Ishikawa (cell line): ENCODE data around the gene RPTOR.

Source experiments
- CEBPB ChIP-seq: IDR thresholded peaks from 2 replicates; pipeline ENCODE4 v1.6.1; 2012
- CREB1 ChIP-seq: IDR thresholded peaks from 2 replicates; pipeline ENCODE4 v1.6.1; 2012; ENCODE audit warnings: low read depth
- EGR1 ChIP-seq: IDR thresholded peaks from 2 replicates; pipeline ENCODE4 v1.6.1; 2012
- EP300 ChIP-seq: IDR thresholded peaks from 2 replicates; pipeline ENCODE4 v1.6.1; 2012; ENCODE audit warnings: borderline replicate concordance
- MAX ChIP-seq: IDR thresholded peaks from 2 replicates; pipeline ENCODE4 v1.6.1; 2012
- NFIC ChIP-seq: IDR thresholded peaks from 2 replicates; pipeline ENCODE4 v1.6.1; 2012
- RAD21 ChIP-seq: IDR thresholded peaks from 2 replicates; pipeline ENCODE4 v1.6.1; 2012; ENCODE audit warnings: low read depth
- REST ChIP-seq: IDR thresholded peaks from 2 replicates; pipeline ENCODE4 v1.6.1; 2012; ENCODE audit warnings: low read depth, mild to moderate bottlenecking
- TCF12 ChIP-seq: IDR thresholded peaks from 2 replicates; pipeline ENCODE4 v1.6.1; 2012; ENCODE audit warnings: low read depth
- YY1 ChIP-seq: IDR thresholded peaks from 2 replicates; pipeline ENCODE4 v1.6.1; 2012; ENCODE audit warnings: low read depth
- TF ChIP-seq, protein P1 (sequence below): IDR thresholded peaks from 2 replicates; pipeline ENCODE4 v1.6.1; 2012

DNA sequence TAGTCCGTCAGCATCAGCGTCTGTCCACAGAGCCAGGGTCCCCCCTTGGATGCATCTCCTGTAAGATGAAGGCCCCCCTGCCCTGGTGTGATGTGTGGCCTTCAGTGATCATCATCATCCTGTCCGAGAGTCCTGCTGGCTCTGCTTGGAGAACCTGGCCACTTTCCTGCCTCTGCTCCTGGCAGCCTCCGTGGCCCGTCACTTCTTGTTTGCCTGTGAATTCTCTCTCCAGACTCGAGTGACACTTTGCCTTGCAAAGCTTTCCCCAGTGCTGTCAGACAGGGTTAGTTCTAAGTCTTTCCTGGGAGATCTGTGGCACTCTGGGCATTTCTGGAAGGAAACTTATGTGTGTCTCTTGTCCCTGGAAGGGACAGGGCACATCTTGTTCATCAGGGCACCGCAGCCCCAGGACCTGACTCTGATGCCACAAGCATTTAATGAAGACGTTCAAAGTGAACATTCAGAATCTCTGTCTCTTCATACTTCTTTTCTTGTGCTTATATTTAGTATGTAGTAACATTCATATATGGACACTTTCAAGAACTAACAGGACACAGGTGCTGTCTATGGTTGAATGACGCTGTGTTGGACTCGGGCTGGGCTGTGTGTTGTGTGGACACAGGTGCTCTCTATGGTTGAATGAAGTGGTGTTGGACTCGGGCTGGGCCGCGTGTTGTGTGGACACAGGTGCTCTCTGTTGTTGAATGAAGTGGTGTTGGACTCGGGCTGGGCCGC, 68.5 kb downstream of the RPTOR start:
- TF ChIP-seq EGR1 (no peak), RAD21 (no peak), MAX (no peak), REST (no peak), YY1 (no peak), EP300 (no peak), TCF12 (no peak), CEBPB (no peak), NFIC (no peak), CREB1 (no peak)
- TF ChIP-seq, protein P1, sequence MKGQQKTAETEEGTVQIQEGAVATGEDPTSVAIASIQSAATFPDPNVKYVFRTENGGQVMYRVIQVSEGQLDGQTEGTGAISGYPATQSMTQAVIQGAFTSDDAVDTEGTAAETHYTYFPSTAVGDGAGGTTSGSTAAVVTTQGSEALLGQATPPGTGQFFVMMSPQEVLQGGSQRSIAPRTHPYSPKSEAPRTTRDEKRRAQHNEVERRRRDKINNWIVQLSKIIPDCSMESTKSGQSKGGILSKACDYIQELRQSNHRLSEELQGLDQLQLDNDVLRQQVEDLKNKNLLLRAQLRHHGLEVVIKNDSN: no peak
